ENCODE results near the gene CD79B.

DNA sequence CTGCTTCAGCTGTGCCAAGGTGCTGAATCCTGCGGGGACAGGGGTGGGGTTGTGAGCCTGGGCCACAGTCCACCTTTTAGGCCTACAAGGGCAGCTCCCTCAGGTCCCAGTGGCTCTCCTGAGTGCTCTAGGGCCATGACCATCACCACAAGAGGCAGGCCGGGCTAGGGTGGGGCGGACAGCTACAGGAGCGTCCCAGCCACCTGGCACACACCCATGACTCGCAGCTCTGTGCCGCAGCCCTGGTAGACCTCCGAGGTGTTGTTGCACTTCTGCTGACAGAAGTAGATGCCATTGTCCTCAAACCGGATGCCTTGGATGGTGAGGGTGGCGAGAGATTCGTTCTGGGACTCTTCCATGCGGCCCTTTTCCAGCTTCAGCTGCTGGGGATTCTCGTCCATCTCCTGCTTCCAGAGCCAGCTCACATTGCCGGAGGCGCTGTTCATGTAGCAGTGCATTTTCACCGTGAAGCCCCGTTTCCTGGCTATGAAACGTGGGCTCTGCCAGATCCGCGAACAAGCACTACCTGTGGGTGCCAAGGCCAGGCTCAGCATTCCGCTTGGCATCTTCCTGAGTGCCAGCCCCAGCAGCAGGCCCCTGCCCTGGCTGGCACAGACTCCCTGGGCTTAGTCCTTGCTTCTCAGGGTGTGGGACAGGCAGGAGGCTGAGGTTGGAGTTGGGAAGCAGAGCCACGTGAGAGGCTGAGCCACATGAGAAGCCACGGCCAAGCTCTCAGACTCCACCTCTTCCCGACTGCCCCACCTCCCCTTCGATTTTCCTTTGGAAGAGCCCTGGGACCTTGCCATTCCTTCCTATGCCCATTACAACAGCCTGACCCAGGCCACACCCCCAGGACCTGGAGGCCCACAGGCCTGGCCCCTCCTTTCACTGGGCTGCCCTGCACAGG lies 2.0 kb downstream of the CD79B start:
- TF ChIP-seq SNAI2 (CRISPR knock-in tag; IDR thresholded peaks at IDR 0.05) (no peak), RARB (CRISPR knock-in tag; IDR thresholded peaks at IDR 0.05) (no peak), ISL1 (CRISPR knock-in tag; IDR thresholded peaks at IDR 0.05) (no peak), PATZ1 (CRISPR knock-in tag; IDR thresholded peaks at IDR 0.05; ENCODE audit: borderline replicate concordance) (no peak), ZNF8 (CRISPR knock-in tag; IDR thresholded peaks at IDR 0.05) (no peak), ARNTL (CRISPR knock-in tag; IDR thresholded peaks at IDR 0.05; ENCODE audit: borderline replicate concordance, low read depth) (no peak)
